Measurements from ENCODE around the gene SLAMF8.

The SLAMF8 gene

DNA sequence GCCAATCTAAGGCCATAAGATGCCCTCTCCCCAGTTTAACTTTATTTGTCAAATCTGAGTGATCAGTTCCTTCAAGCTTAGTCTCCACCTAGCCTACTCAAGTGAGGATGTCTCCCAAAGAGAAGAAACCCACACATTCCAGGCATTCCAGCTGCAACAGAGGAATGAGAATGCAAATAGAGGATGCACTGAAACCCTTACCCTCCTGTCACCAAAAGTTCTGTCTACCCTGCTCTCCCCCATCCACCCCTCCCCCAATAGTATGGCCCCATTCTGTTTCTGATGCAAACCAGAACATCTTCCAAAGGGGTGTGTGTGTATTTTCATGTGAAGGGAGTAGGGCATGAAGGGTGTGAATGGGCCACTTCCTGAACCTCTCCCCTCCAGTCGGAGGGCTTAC is 42.9 kb upstream of the SLAMF8 start:
- H3K4me3 ChIP-seq (ENCODE audit: low read depth, low read length) = no peak overlapping the region
- TF ChIP-seq POLR2A (IDR thresholded peaks at IDR 0.05; ENCODE audit: extremely low read depth, insufficient read length) (no peak), CTCF (IDR thresholded peaks at IDR 0.05; ENCODE audit: low read depth, low read length) (no peak), MYC (IDR thresholded peaks at IDR 0.05; ENCODE audit: low read depth, low read length) (no peak)
- TF ChIP-seq, protein P1, sequence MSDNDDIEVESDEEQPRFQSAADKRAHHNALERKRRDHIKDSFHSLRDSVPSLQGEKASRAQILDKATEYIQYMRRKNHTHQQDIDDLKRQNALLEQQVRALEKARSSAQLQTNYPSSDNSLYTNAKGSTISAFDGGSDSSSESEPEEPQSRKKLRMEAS (IDR thresholded peaks at IDR 0.05; ENCODE audit: low read depth, low read length) = no peak
- DNase-seq (ENCODE audit: low read depth) = no peak

DNA sequence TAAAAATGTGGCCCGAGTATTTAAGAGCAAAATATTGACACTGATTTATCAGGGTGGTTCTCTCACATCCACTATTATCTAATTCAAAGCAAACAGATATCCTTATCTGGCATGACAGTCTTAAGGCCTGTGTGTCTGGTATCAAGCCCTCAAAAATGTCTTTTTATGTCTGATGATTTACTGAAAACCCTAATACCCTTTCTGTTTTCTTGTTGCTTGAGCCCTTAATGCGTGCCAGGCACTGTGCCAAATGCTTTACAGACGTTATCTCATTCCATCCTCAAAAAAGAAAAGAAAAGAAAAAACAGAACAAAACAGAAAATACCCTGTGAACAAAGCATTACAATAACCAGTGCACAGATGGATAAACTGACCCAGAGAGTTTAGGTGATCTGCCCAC is 40.2 kb upstream of the SLAMF8 start:
- DNase-seq (ENCODE audit: low read depth) = no peak
- no peak overlapping the region for H3K4me3 ChIP-seq (ENCODE audit: low read depth, low read length)
- TF ChIP-seq, protein P1 (IDR thresholded peaks at IDR 0.05; ENCODE audit: low read depth, low read length) = no peak
- no peak for TF ChIP-seq POLR2A (IDR thresholded peaks at IDR 0.05; ENCODE audit: extremely low read depth, insufficient read length)
- TF ChIP-seq MYC (IDR thresholded peaks at IDR 0.05; ENCODE audit: low read depth, low read length) = no peak
- no peak for TF ChIP-seq CTCF (IDR thresholded peaks at IDR 0.05; ENCODE audit: low read depth, low read length)

GRCh38 chr1:159786966-159787365 is 39.7 kb upstream of the SLAMF8 start:
- H3K4me3 ChIP-seq (ENCODE audit: low read depth, low read length) = no peak overlapping the region
- no peak for DNase-seq (ENCODE audit: low read depth)
- TF ChIP-seq, protein P1 (IDR thresholded peaks at IDR 0.05; ENCODE audit: low read depth, low read length) = no peak
- TF ChIP-seq MYC (IDR thresholded peaks at IDR 0.05; ENCODE audit: low read depth, low read length) (no peak), CTCF (IDR thresholded peaks at IDR 0.05; ENCODE audit: low read depth, low read length) (no peak), POLR2A (IDR thresholded peaks at IDR 0.05; ENCODE audit: extremely low read depth, insufficient read length) (no peak)

GRCh38 chr1:159790237-159790917 is 36.3 kb upstream of the SLAMF8 start:
- DNase-seq (ENCODE audit: low read depth) = peak; percentile 36
- TF ChIP-seq, protein P1 (IDR thresholded peaks at IDR 0.05; ENCODE audit: low read depth, low read length) = peak; percentile 57
- TF ChIP-seq POLR2A (IDR thresholded peaks at IDR 0.05; ENCODE audit: extremely low read depth, insufficient read length) (no peak), MYC (IDR thresholded peaks at IDR 0.05; ENCODE audit: low read depth, low read length) (no peak), CTCF (IDR thresholded peaks at IDR 0.05; ENCODE audit: low read depth, low read length) (peak; percentile 55)
- H3K4me3 ChIP-seq (ENCODE audit: low read depth, low read length) = no peak overlapping the region

GRCh38 chr1:159791031-159791430 is 35.6 kb upstream of the SLAMF8 start:
- DNase-seq (ENCODE audit: low read depth) = no peak
- TF ChIP-seq, protein P1 (IDR thresholded peaks at IDR 0.05; ENCODE audit: low read depth, low read length) = no peak
- TF ChIP-seq CTCF (IDR thresholded peaks at IDR 0.05; ENCODE audit: low read depth, low read length) (no peak), POLR2A (IDR thresholded peaks at IDR 0.05; ENCODE audit: extremely low read depth, insufficient read length) (no peak), MYC (IDR thresholded peaks at IDR 0.05; ENCODE audit: low read depth, low read length) (no peak)
- no peak overlapping the region for H3K4me3 ChIP-seq (ENCODE audit: low read depth, low read length)

Measured in NB4 (cell line).